Memory B cell (primary cell): ENCODE data around the gene NSG1.
"Not testable (repeated sequence)": the region's sequence is repeated elsewhere in the genome, so short reads cannot be mapped to it uniquely, and the experiment has no call there.

Experiments
- ATAC-seq: fragments of 150-1000 bp; cut with Tn5 transposase; 2 replicates; pipeline ENCODE4 v1.10.0; 2021; ENCODE audit warnings: low read depth, mild to moderate bottlenecking, moderate library complexity
- DNase-seq, 2 donors: peaks; one replicate each; pipeline ENCODE4 v3.0.0; 2022; ENCODE audit warnings: low spot score in 2 of 2
- H3K27ac Mint-ChIP-seq: one replicate; pipeline ENCODE4 v1.8.0; 2022; ENCODE audit warnings: mild to moderate bottlenecking, moderate library complexity, mixed read lengths
- H3K27me3 Mint-ChIP-seq: one replicate; pipeline ENCODE4 v1.8.0; 2022; ENCODE audit warnings: mixed read lengths
- H3K36me3 Mint-ChIP-seq: one replicate; pipeline ENCODE4 v1.8.0; 2022; ENCODE audit warnings: mild to moderate bottlenecking, mixed read lengths
- H3K4me1 Mint-ChIP-seq: one replicate; pipeline ENCODE4 v1.8.0; 2022; ENCODE audit warnings: mixed read lengths
- H3K4me3 Mint-ChIP-seq: one replicate; pipeline ENCODE4 v1.8.0; 2022; ENCODE audit warnings: mild to moderate bottlenecking, moderate library complexity, mixed read lengths
- H3K9me3 Mint-ChIP-seq: one replicate; pipeline ENCODE4 v1.8.0; 2022; ENCODE audit warnings: mixed read lengths

Gene NSG1, protein sequence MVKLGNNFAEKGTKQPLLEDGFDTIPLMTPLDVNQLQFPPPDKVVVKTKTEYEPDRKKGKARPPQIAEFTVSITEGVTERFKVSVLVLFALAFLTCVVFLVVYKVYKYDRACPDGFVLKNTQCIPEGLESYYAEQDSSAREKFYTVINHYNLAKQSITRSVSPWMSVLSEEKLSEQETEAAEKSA

GRCh38 chr4:4386736-4387392 is at the start of gene NSG1:
Gene NSG1, plus strand, starts transcription at chr4:4387102. Its CDS starts 528 bp downstream, at chr4:4387630.
- Mint-ChIP-seq H3K4me1 (peaks cover 9% of the 10 kb centered on the region), H3K9me3 (no peaks in the 10 kb centered on the region), H3K4me3 (peak within 1 kb of the TSS; percentile 67), H3K27me3 (peaks cover 35% of the 10 kb centered on the region), H3K27ac (no peak within 1 kb of the TSS), H3K36me3 (no peaks in the 10 kb centered on the region)
- DNase-seq (no peak), ATAC-seq (no peak)

- Mint-ChIP-seq H3K36me3 (no peaks in the 10 kb centered on the region), H3K9me3 (no peaks in the 10 kb centered on the region), H3K27ac (no peak overlapping the region), H3K4me1 (peaks cover 10% of the 10 kb centered on the region), H3K4me3 (no peak overlapping the region), H3K27me3 (peaks cover 14% of the 10 kb centered on the region)
- DNase-seq = no peak
- no peak for ATAC-seq
These were observed 48.5 kb upstream of the NSG1 start for GRCh38 chr4:4338210-4339001.

- no peak for ATAC-seq
- Mint-ChIP-seq H3K36me3 (no peaks in the 10 kb centered on the region), H3K27ac (no peak overlapping the region), H3K27me3 (peaks cover 12% of the 10 kb centered on the region), H3K4me3 (no peak overlapping the region), H3K4me1 (peaks cover 15% of the 10 kb centered on the region), H3K9me3 (no peaks in the 10 kb centered on the region)
- no peak for DNase-seq
These were observed 47.3 kb upstream of the NSG1 start for GRCh38 chr4:4339504-4340085.

GRCh38 chr4:4341861-4342650 is 44.8 kb upstream of the NSG1 start:
- no peaks in the 10 kb centered on the region for H3K36me3 Mint-ChIP-seq
- no peaks in the 10 kb centered on the region for H3K9me3 Mint-ChIP-seq
- H3K4me1 Mint-ChIP-seq = peaks cover 26% of the 10 kb centered on the region
- no peak for DNase-seq
- no peak overlapping the region for H3K4me3 Mint-ChIP-seq
- ATAC-seq = no peak
- no peak overlapping the region for H3K27ac Mint-ChIP-seq
- peaks cover 7% of the 10 kb centered on the region for H3K27me3 Mint-ChIP-seq

DNA sequence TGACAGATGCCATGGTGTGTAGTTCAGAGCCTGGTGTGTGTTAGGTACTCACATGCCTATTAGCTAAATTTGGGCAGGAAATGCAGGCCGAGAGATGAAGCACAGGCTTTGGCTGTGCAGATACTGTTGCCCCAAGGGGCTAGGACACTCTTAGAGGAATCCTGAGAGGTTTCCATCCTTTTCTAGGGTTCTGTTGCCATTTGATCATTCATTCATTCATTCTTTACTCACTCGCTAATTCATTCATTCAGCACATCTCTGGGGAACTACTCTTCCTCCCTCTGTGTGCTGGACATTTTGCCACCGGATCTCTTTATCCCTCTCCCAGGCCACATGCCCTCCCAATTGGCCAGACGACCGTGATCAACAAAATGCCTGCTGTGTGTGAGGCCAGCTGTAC is 43.9 kb upstream of the NSG1 start:
- ATAC-seq (no peak), DNase-seq (no peak)
- Mint-ChIP-seq H3K4me3 (no peak overlapping the region), H3K4me1 (peaks cover 26% of the 10 kb centered on the region), H3K36me3 (no peaks in the 10 kb centered on the region), H3K27ac (no peak overlapping the region), H3K9me3 (no peaks in the 10 kb centered on the region), H3K27me3 (peaks cover 5% of the 10 kb centered on the region)

- peak overlapping the region; percentile 55 for H3K4me3 Mint-ChIP-seq
- peak overlapping the region; percentile 66 for H3K27ac Mint-ChIP-seq
- DNase-seq (peak; percentile 42 to 62), ATAC-seq (peak; percentile 94)
- H3K36me3 Mint-ChIP-seq = no peaks in the 10 kb centered on the region
- H3K4me1 Mint-ChIP-seq = peaks cover 32% of the 10 kb centered on the region
- H3K27me3 Mint-ChIP-seq = peaks cover 9% of the 10 kb centered on the region
- H3K9me3 Mint-ChIP-seq = no peaks in the 10 kb centered on the region
These were observed 41.9 kb upstream of the NSG1 start for GRCh38 chr4:4344915-4345527.

DNA sequence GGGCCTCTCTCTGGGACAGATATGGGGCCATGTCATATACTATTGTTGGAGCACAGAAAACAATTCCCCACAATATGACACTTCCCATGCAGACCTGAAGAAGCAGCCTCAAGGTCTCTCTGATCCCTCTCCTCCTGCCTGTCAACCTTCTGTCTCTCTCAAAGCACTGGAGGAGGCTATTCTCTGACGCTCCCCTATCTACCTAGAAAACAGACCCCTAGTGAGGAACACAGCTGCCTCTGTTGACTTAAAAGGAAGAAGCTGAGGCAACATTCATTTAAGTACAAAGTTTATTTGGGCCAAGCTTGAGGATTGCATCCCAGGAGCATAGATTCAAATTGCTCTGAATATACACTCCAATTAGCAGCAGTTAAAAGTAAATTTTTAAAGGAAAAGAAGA is 39.3 kb upstream of the NSG1 start:
- peaks cover 9% of the 10 kb centered on the region for H3K27me3 Mint-ChIP-seq
- no peaks in the 10 kb centered on the region for H3K9me3 Mint-ChIP-seq
- no peaks in the 10 kb centered on the region for H3K36me3 Mint-ChIP-seq
- no peak overlapping the region for H3K4me3 Mint-ChIP-seq
- DNase-seq (no peak), ATAC-seq (no peak)
- H3K27ac Mint-ChIP-seq = no peak overlapping the region
- peaks cover 30% of the 10 kb centered on the region for H3K4me1 Mint-ChIP-seq

DNA sequence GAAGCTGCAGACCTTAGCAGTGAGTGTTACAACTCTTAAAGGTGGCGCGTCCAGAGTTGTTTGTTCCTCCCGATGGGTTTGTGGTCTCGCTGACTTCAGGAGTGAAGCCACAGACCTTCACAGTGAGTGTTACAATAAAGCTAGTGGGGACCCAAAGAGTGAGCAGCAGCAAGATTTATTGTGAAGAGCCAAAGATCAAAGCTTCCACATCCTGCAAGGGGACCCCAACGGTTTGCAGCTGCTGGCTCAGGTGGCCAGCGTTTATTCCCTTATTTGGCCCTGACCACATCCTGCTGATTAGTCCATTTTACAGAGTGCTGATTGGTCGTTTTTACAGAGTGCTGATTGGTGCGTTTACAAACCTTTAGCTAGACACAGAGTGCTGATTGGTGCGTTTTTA is 38.3 kb upstream of the NSG1 start:
- Mint-ChIP-seq H3K4me1 (peaks cover 26% of the 10 kb centered on the region), H3K27me3 (peaks cover 11% of the 10 kb centered on the region)
- H3K4me3 Mint-ChIP-seq, H3K9me3 Mint-ChIP-seq, DNase-seq, H3K36me3 Mint-ChIP-seq, ATAC-seq, H3K27ac Mint-ChIP-seq: not testable (repeated sequence)

DNA sequence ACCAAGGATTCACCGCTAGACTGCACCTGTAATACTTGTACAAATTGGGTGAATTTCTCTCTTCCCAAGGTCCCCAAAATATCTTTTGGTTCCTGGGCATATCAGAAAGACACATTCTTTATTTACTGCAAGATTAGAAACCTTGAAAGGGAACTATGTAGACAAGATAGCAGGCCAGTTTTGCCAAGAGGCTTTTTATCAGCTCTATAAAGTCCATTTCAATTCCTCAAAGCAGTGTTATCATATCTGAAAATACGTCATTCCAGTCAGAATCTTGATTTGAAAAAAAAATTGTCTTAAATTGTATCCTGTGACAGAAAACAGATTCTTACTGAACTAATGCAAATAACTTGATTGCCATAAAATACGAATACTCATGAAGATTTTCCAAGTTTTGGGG is 37.0 kb upstream of the NSG1 start:
- no peaks in the 10 kb centered on the region for H3K36me3 Mint-ChIP-seq
- no peak for ATAC-seq
- H3K4me1 Mint-ChIP-seq = peaks cover 18% of the 10 kb centered on the region
- no peak for DNase-seq
- no peaks in the 10 kb centered on the region for H3K9me3 Mint-ChIP-seq
- no peak overlapping the region for H3K4me3 Mint-ChIP-seq
- H3K27ac Mint-ChIP-seq = no peak overlapping the region
- H3K27me3 Mint-ChIP-seq = peaks cover 13% of the 10 kb centered on the region

DNA sequence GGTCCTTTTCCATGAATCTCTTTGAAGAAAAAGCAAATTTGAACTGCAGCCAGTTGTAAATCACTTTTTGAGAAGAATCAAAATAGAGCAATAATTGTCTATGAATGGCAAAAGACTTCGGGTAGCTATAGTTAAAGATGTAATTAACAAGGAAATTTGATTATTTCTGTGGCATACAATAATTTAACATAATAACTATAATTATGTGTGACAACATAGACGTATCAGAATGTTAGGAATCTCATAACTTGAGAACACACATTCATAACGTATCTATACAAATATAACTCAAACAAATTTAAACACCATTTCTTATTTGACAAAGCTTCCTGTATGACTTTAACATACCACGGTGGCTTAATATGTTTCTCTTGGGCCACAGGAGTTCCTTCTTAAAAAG is 36.0 kb upstream of the NSG1 start:
- H3K4me1 Mint-ChIP-seq = peaks cover 8% of the 10 kb centered on the region
- ATAC-seq (no peak), DNase-seq (no peak)
- no peak overlapping the region for H3K4me3 Mint-ChIP-seq
- peaks cover 14% of the 10 kb centered on the region for H3K27me3 Mint-ChIP-seq
- no peaks in the 10 kb centered on the region for H3K9me3 Mint-ChIP-seq
- no peak overlapping the region for H3K27ac Mint-ChIP-seq
- H3K36me3 Mint-ChIP-seq = no peaks in the 10 kb centered on the region

- ATAC-seq (no peak), DNase-seq (no peak)
- H3K4me1 Mint-ChIP-seq = no peaks in the 10 kb centered on the region
- no peak overlapping the region for H3K4me3 Mint-ChIP-seq
- no peaks in the 10 kb centered on the region for H3K9me3 Mint-ChIP-seq
- H3K27ac Mint-ChIP-seq = no peak overlapping the region
- H3K36me3 Mint-ChIP-seq = no peaks in the 10 kb centered on the region
- H3K27me3 Mint-ChIP-seq = peaks cover 22% of the 10 kb centered on the region
These were observed 31.6 kb upstream of the NSG1 start for GRCh38 chr4:4355302-4355701.

GRCh38 chr4:4356106-4357041 is 30.5 kb upstream of the NSG1 start:
- Mint-ChIP-seq H3K36me3 (no peaks in the 10 kb centered on the region), H3K4me1 (no peaks in the 10 kb centered on the region), H3K4me3 (no peak overlapping the region), H3K27me3 (peaks cover 27% of the 10 kb centered on the region), H3K27ac (no peak overlapping the region), H3K9me3 (no peaks in the 10 kb centered on the region)
- ATAC-seq (no peak), DNase-seq (no peak)
